ENCODE data around the gene KLRF2.
A peak's percentile ranks its signal among the peaks of the same experiment; 100 is the strongest.

The KLRF2 gene, protein sequence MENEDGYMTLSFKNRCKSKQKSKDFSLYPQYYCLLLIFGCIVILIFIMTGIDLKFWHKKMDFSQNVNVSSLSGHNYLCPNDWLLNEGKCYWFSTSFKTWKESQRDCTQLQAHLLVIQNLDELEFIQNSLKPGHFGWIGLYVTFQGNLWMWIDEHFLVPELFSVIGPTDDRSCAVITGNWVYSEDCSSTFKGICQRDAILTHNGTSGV

DNA sequence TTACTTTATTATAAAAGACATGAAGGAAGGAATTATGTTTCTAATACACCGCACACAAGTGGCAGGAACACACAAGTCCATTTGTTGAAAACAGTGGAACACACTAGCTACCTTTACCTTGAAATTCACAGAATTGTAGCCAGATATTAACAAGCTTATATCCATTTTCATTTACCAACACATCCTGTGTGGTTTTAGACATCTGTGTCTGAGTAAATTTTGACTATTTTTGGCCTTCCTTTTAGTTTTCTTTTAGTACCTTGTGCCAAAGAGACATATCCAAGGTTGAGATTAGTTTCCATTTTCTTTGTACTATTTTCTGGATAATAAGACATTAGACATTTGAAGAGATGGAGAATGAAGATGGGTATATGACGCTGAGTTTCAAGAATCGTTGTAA, at the start of gene KLRF2:
Gene KLRF2, plus strand, starts transcription at position 244 of the 400 bp plus-strand sequence. Its CDS starts 107 bp downstream, at position 351.
- no peak within 1 kb of the TSS for H3K27ac ChIP-seq (ENCODE audit: low read depth, low read length)

DNA sequence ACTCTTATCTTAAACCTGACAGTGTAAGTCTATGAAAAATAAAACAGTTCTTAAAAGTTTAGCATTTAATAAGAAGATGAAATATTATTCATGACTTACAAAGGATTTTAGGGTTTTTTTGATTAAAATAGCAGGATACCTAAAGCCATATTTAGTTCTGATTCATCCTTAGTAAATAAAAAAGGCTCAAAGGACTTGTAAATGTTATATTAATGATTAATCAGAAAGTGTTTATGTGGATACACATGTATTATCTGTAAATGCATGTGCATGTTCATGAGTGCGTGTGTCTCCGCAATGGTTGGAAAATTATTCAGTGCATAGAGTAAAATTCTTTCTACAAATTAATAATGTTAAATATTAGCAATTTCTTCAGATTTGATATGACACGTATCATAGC, 49.6 kb upstream of the KLRF2 start:
- H3K9me3 ChIP-seq (ENCODE audit: low read length): no peaks in the 10 kb centered on the region
- H3K9ac ChIP-seq (ENCODE audit: low read length): no peak overlapping the region
- H3K4me1 ChIP-seq (ENCODE audit: insufficient read depth, low read length): no peaks in the 10 kb centered on the region
- H3K27me3 ChIP-seq (ENCODE audit: control insufficient read depth in 1 of 2, insufficient read depth in 2 of 2, low read length in 2 of 2): no peaks in the 10 kb centered on the region
- no peak overlapping the region for H3K4me3 ChIP-seq (ENCODE audit: low read depth in 1 of 2, low read length in 2 of 2)
- H3K36me3 ChIP-seq (ENCODE audit: insufficient read depth, low read length): no peaks in the 10 kb centered on the region
- no peak overlapping the region for H3K27ac ChIP-seq (ENCODE audit: low read depth, low read length)

More for the DNA sequence above, at the start of gene KLRF2:
- Histone ChIP-seq H3K36me3 (ENCODE audit: insufficient read depth, low read length) (no peaks in the 10 kb centered on the region), H3K4me1 (ENCODE audit: insufficient read depth, low read length) (no peaks in the 10 kb centered on the region), H3K9ac (ENCODE audit: low read length) (no peak within 1 kb of the TSS), H3K9me3 (ENCODE audit: low read length) (no peaks in the 10 kb centered on the region), H3K4me3 (ENCODE audit: low read depth in 1 of 2, low read length in 2 of 2) (no peak within 1 kb of the TSS), H3K27me3 (ENCODE audit: control insufficient read depth in 1 of 2, insufficient read depth in 2 of 2, low read length in 2 of 2) (no peaks in the 10 kb centered on the region)

DNA sequence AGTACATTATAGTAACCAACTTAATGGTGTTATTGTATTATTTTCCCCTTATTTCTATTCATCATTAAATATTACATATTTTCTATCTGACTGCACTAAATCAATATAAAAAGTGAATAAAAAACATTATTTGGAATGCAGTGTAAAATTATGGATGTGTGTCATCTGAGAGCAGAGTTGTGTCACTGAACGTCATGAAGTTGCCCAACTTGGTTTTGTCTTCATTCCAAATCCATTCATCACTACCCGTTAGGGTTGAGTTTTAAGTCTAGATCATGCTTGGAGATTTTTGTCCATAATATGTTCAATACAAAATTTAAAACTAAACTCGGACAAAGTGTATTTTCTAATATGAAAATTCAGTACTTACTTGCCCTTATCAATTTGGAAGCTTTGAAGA, 37.9 kb upstream of the KLRF2 start:
- no peaks in the 10 kb centered on the region for H3K36me3 ChIP-seq (ENCODE audit: insufficient read depth, low read length)
- H3K27ac ChIP-seq (ENCODE audit: low read depth, low read length): no peak overlapping the region
- H3K4me3 ChIP-seq (ENCODE audit: low read depth in 1 of 2, low read length in 2 of 2): no peak overlapping the region
- no peaks in the 10 kb centered on the region for H3K4me1 ChIP-seq (ENCODE audit: insufficient read depth, low read length)
- H3K9me3 ChIP-seq (ENCODE audit: low read length): no peaks in the 10 kb centered on the region
- no peaks in the 10 kb centered on the region for H3K27me3 ChIP-seq (ENCODE audit: control insufficient read depth in 1 of 2, insufficient read depth in 2 of 2, low read length in 2 of 2)
- H3K9ac ChIP-seq (ENCODE audit: low read length): no peak overlapping the region

DNA sequence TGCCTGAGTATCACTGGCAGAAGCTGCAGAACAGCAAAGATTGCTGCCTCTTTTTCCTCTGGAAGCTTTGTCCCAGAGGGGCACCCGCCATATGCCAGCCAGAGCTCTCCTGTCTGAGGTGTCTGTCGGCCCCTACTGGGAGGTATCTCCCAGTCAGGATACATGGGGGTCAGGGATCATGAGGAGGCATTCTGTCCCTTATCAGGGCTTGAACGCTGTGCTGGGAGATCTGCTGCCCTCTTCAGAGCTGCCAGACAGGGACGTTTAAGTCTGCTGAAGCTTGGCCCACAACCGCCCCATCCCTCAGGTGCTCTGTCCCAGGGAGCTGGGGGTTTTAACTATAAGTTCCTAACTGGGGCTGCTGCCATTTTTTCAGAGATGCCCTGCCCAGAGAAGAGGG, 32.4 kb upstream of the KLRF2 start:
- H3K27ac ChIP-seq (ENCODE audit: low read depth, low read length): no peak overlapping the region

DNA sequence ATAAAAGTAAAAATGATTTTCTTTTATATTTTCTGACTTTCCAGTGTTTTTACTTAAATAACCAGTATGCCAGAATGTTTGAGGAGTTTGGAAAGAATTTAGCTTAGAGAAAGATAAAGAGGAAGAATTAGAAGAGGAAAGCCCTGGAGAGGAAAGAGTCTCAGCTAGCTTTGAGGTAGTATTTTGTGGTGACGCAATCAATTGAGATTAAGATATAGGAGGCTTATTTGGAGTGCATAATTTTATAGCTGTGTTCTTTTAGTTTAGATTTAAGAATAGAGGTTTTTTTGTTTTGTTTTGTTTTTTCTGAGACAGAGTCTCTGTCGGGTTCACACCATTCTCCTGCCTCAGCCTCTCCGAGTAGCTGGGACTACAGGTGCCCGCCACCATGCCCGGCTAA, 30.2 kb upstream of the KLRF2 start:
- H3K27me3 ChIP-seq (ENCODE audit: control insufficient read depth in 1 of 2, insufficient read depth in 2 of 2, low read length in 2 of 2): no peaks in the 10 kb centered on the region
- H3K9me3 ChIP-seq (ENCODE audit: low read length): no peaks in the 10 kb centered on the region
- H3K9ac ChIP-seq (ENCODE audit: low read length): no peak overlapping the region
- no peak overlapping the region for H3K27ac ChIP-seq (ENCODE audit: low read depth, low read length)
- no peaks in the 10 kb centered on the region for H3K36me3 ChIP-seq (ENCODE audit: insufficient read depth, low read length)
- no peaks in the 10 kb centered on the region for H3K4me1 ChIP-seq (ENCODE audit: insufficient read depth, low read length)
- no peak overlapping the region for H3K4me3 ChIP-seq (ENCODE audit: low read depth in 1 of 2, low read length in 2 of 2)

More for the DNA sequence above, 32.4 kb upstream of the KLRF2 start:
- H3K9ac ChIP-seq (ENCODE audit: low read length): no peak overlapping the region
- H3K9me3 ChIP-seq (ENCODE audit: low read length): no peaks in the 10 kb centered on the region
- no peak overlapping the region for H3K4me3 ChIP-seq (ENCODE audit: low read depth in 1 of 2, low read length in 2 of 2)
- no peaks in the 10 kb centered on the region for H3K4me1 ChIP-seq (ENCODE audit: insufficient read depth, low read length)
- H3K36me3 ChIP-seq (ENCODE audit: insufficient read depth, low read length): no peaks in the 10 kb centered on the region
- H3K27me3 ChIP-seq (ENCODE audit: control insufficient read depth in 1 of 2, insufficient read depth in 2 of 2, low read length in 2 of 2): no peaks in the 10 kb centered on the region

DNA sequence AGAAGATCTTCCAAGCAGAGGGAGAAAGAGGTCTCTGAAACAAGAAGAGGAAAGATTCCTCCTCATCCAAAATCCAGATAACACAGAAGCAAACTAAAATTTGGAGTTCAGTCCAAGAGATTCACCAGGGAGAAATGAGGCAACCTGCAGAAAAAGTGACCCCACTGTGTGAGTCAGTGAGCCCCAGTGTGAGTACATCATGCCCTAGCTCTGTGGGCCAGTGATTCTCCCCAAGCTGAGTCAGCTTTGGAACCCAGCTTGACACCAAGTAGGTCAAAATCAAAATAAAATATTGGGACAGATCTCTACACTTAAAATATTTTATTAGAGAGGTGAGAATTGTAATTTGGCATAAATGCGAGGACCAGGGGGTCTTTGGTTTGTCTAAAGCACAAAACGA, 29.4 kb upstream of the KLRF2 start:
- no peak overlapping the region for H3K9ac ChIP-seq (ENCODE audit: low read length)
- H3K27ac ChIP-seq (ENCODE audit: low read depth, low read length): no peak overlapping the region
- no peaks in the 10 kb centered on the region for H3K36me3 ChIP-seq (ENCODE audit: insufficient read depth, low read length)
- H3K4me1 ChIP-seq (ENCODE audit: insufficient read depth, low read length): no peaks in the 10 kb centered on the region
- no peaks in the 10 kb centered on the region for H3K9me3 ChIP-seq (ENCODE audit: low read length)
- H3K27me3 ChIP-seq (ENCODE audit: control insufficient read depth in 1 of 2, insufficient read depth in 2 of 2, low read length in 2 of 2): no peaks in the 10 kb centered on the region
- no peak overlapping the region for H3K4me3 ChIP-seq (ENCODE audit: low read depth in 1 of 2, low read length in 2 of 2)

DNA sequence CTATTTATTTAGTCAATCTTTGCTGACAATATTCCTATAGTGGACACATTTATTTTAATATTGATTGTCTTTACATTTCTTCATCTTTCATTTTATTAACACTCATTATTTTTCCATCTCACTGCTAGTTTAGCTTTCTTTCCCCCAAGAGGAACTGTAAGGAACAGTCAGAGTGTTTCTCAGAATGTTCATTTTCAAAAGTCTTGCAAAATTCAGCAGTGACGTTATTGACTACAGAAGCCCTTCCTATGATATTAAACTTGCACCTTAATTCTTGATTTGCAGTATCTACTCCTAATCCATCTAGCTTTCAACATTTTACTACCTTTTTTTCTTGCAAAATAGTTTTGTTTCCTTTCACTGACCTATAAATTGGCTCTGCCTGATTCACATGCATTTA, 25.1 kb upstream of the KLRF2 start:
- H3K9ac ChIP-seq (ENCODE audit: low read length): no peak overlapping the region
- H3K27ac ChIP-seq (ENCODE audit: low read depth, low read length): no peak overlapping the region
- H3K9me3 ChIP-seq (ENCODE audit: low read length): no peaks in the 10 kb centered on the region
- H3K36me3 ChIP-seq (ENCODE audit: insufficient read depth, low read length): no peaks in the 10 kb centered on the region
- H3K4me1 ChIP-seq (ENCODE audit: insufficient read depth, low read length): no peaks in the 10 kb centered on the region
- no peak overlapping the region for H3K4me3 ChIP-seq (ENCODE audit: low read depth in 1 of 2, low read length in 2 of 2)
- H3K27me3 ChIP-seq (ENCODE audit: control insufficient read depth in 1 of 2, insufficient read depth in 2 of 2, low read length in 2 of 2): no peaks in the 10 kb centered on the region

DNA sequence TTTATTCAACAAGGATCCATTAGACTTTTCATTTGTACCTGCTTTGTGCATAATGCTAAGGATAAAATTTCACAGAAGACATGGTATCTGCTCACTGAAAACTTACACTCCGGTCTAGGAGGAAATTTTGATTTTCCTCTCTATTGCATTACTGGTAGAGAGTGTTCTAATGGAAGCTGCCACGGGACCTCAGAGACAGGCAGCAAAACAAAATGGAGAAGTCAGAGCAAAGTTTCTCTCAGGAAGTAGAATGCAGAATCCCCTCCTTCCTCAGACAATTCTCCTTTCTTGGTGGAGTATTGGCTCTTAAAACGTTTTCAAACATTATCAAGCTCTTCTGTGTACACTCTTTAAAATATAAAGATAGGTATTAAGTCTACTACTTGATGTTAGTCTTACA, 24.4 kb upstream of the KLRF2 start:
- Histone ChIP-seq H3K4me3 (ENCODE audit: low read depth in 1 of 2, low read length in 2 of 2) (no peak overlapping the region), H3K27me3 (ENCODE audit: control insufficient read depth in 1 of 2, insufficient read depth in 2 of 2, low read length in 2 of 2) (no peaks in the 10 kb centered on the region), H3K9me3 (ENCODE audit: low read length) (no peaks in the 10 kb centered on the region), H3K36me3 (ENCODE audit: insufficient read depth, low read length) (no peaks in the 10 kb centered on the region), H3K9ac (ENCODE audit: low read length) (no peak overlapping the region), H3K27ac (ENCODE audit: low read depth, low read length) (no peak overlapping the region), H3K4me1 (ENCODE audit: insufficient read depth, low read length) (no peaks in the 10 kb centered on the region)

DNA sequence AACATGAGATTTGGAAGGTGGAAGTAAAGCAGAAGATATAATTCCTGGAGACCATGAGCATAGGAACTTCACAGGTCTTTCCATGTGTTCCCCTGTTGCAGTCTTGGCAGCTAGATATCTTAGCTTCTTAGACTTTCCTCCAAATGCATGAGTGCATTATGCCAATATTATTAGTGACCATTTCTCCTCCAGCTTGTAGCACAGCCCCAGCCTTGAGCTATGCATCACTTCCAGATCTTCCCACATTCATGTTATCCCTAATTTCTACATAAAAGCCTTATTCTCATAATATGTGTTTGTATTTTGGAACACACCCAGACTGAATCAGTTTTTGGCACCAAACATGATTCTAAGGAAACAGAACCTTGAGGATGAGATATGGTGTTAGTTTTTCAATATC, 23.2 kb upstream of the KLRF2 start:
- no peaks in the 10 kb centered on the region for H3K36me3 ChIP-seq (ENCODE audit: insufficient read depth, low read length)
- no peaks in the 10 kb centered on the region for H3K27me3 ChIP-seq (ENCODE audit: control insufficient read depth in 1 of 2, insufficient read depth in 2 of 2, low read length in 2 of 2)
- H3K9me3 ChIP-seq (ENCODE audit: low read length): no peaks in the 10 kb centered on the region
- H3K27ac ChIP-seq (ENCODE audit: low read depth, low read length): no peak overlapping the region
- no peaks in the 10 kb centered on the region for H3K4me1 ChIP-seq (ENCODE audit: insufficient read depth, low read length)
- H3K9ac ChIP-seq (ENCODE audit: low read length): no peak overlapping the region
- H3K4me3 ChIP-seq (ENCODE audit: low read depth in 1 of 2, low read length in 2 of 2): no peak overlapping the region

DNA sequence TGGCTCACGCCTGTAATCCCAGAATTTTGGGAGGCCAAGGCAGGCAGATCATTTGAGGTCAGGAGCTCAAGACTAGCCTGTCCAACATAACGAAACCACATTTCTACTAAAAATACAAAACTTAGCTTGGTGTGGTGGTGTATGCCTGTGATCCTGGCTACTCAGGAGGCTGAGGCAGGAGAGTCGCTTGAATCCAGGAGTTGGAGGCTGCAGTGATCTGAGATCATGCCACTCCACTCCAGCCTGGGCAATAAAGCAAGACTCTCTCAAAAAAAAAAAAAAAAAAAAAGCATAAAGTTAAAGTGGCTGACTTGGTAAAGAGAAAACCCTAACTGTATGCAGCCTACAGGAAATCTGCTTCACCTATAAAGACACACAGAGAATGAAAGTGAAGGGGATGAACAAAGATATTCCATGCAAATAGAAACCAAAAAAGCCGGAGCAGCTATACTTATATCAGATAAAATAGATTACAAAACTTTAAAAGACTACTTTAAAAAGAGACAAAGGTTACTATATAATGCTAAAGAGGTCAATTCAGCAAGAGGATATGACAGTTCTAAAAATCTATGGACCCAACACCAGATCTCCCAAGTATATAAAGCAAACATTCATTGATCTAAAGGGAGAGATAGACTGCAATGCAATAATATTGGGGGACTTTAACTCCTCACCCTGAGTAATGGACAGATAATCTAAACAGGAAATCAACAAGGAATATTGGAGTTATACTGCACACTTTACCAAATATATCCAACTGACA, 16.2 kb upstream of the KLRF2 start:
- Histone ChIP-seq H3K4me3 (ENCODE audit: low read depth in 1 of 2, low read length in 2 of 2) (no peak overlapping the region), H3K4me1 (ENCODE audit: insufficient read depth, low read length) (no peaks in the 10 kb centered on the region), H3K27ac (ENCODE audit: low read depth, low read length) (no peak overlapping the region), H3K9me3 (ENCODE audit: low read length) (no peaks in the 10 kb centered on the region), H3K27me3 (ENCODE audit: control insufficient read depth in 1 of 2, insufficient read depth in 2 of 2, low read length in 2 of 2) (no peaks in the 10 kb centered on the region), H3K36me3 (ENCODE audit: insufficient read depth, low read length) (no peaks in the 10 kb centered on the region), H3K9ac (ENCODE audit: low read length) (no peak overlapping the region)

DNA sequence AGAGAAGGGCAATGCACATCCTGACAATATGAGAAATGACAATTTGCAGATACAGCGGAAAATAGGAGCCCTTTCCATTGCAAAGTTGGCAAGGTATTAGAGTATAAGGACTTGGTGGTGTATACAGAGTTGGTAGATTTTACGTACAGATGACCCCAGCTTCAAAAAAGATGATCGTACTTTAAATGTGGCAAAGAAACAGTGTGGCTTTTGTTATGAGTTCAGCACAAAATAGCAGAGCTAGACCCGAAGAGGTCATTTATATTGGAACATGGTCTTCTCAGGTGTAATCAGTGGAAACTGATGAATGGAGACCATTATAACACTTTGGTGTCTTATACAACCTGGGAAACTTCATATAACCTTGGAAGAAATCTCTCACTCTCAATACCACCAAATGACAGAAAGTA, 14.4 kb upstream of the KLRF2 start:
- Histone ChIP-seq H3K9me3 (ENCODE audit: low read length) (no peaks in the 10 kb centered on the region), H3K36me3 (ENCODE audit: insufficient read depth, low read length) (no peaks in the 10 kb centered on the region), H3K9ac (ENCODE audit: low read length) (no peak overlapping the region), H3K4me1 (ENCODE audit: insufficient read depth, low read length) (no peaks in the 10 kb centered on the region), H3K4me3 (ENCODE audit: low read depth in 1 of 2, low read length in 2 of 2) (no peak overlapping the region), H3K27me3 (ENCODE audit: control insufficient read depth in 1 of 2, insufficient read depth in 2 of 2, low read length in 2 of 2) (no peaks in the 10 kb centered on the region), H3K27ac (ENCODE audit: low read depth, low read length) (peak overlapping the region; percentile 2)

DNA sequence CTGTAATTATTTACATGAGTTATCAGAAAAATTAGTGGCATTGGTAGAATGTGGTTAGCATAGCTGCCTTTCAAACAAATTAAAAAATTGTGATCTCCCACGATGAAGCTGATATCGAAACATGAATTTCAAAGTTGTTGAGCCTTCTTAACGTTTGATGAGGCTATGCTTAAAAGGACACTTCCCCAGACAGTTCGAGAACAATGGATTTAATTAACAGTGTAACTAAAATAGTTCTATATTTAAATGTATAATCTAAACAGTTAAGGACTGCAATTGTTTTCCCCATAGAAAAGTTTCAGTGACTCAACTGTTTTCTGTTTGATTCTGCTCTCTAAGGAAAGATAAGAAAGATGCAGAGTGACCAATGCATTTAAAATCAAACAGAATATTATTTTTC, 13.8 kb upstream of the KLRF2 start:
- no peak overlapping the region for H3K27ac ChIP-seq (ENCODE audit: low read depth, low read length)
- H3K9ac ChIP-seq (ENCODE audit: low read length): no peak overlapping the region
- no peak overlapping the region for H3K4me3 ChIP-seq (ENCODE audit: low read depth in 1 of 2, low read length in 2 of 2)

More for the DNA sequence above, 13.8 kb upstream of the KLRF2 start:
- H3K27me3 ChIP-seq (ENCODE audit: control insufficient read depth in 1 of 2, insufficient read depth in 2 of 2, low read length in 2 of 2): no peaks in the 10 kb centered on the region
- no peaks in the 10 kb centered on the region for H3K9me3 ChIP-seq (ENCODE audit: low read length)
- no peaks in the 10 kb centered on the region for H3K4me1 ChIP-seq (ENCODE audit: insufficient read depth, low read length)
- H3K36me3 ChIP-seq (ENCODE audit: insufficient read depth, low read length): no peaks in the 10 kb centered on the region

Measured in muscle layer of colon (tissue), 2 donors.